HT1080 (cell line): ENCODE measurements around the gene TBCCD1. TPM values are rescaled to one million over a fixed set of nuclear protein-coding genes. Genes with fewer than 3 reads are reported as not detected.
"Not testable (repeated sequence)": the region's sequence is repeated elsewhere in the genome, so short reads cannot be mapped to it uniquely, and the experiment has no call there.

Experiments
- DNase-seq: peaks from one replicate; pipeline ENCODE4 v3.0.0-alpha.2; 2015; ENCODE audit warnings: low read depth
- total RNA-seq: library from RNA; depleted of rRNA; stranded (reverse); fragments of >200 nt; shearing (Covaris generic); gene quantifications from 2 replicates; pipeline ENCODE4 v1.2.3, GENCODE V29; 2014

Gene TBCCD1
- total RNA-seq, 1 experiment from 2014 or later: 28.3 TPM

- DNase-seq: no peak
Observed at GRCh38 chr3:186552408-186553031, 14.6 kb downstream of the TBCCD1 start.

GRCh38 chr3:186551387-186551786, 15.8 kb downstream of the TBCCD1 start:
- DNase-seq: peak; percentile 30

DNA sequence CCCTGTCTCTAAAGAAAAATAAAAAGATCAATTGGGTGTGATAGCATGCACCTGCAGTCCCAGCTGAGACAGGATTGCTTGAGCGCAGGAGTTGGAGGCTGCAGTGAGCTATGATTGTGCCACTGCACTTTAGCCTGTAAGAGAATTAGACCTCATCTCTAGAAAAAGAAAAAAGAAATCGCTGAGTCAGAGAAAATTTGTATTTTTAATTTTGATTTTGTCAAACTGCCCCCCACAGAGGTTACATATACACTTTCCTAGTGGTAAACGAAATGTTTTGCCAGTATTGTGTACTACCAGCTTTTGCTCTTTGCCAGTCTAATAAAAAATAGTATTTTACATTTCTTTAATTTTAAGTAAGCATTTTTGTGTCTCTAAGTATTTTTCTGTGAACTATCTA, 17.6 kb downstream of the TBCCD1 start:
- DNase-seq: no peak

- DNase-seq: no peak
Observed at GRCh38 chr3:186544281-186544680, 22.9 kb downstream of the TBCCD1 start, which contains the start of gene CRYGS. TSS of gene CRYGS (minus strand) at chr3:186544380. CDS start at chr3:186544326, 54 bp downstream.

DNA sequence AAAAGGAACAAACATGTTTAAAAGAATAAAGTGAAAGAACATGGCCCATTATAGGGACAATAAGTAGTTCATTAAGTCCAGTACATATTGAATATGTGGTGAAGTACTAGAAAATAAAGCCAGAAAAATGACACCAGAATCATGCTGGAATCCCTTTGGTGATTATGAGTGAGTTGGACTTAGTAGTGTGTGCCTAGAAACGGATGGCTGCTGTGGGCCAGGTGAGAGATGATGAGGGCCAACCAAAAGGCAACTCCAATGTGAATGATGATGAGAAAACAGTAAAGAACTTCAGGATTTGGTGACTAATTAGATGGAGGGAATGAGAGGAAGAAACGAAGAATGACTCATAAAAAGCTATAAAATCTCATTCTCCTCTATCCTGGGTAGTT, 26.3 kb downstream of the TBCCD1 start:
- DNase-seq: peak; percentile 76

GRCh38 chr3:186540221-186540834, 26.8 kb downstream of the TBCCD1 start:
- DNase-seq: peak; percentile 86

GRCh38 chr3:186538779-186539178, 28.4 kb downstream of the TBCCD1 start:
- DNase-seq: no peak

DNA sequence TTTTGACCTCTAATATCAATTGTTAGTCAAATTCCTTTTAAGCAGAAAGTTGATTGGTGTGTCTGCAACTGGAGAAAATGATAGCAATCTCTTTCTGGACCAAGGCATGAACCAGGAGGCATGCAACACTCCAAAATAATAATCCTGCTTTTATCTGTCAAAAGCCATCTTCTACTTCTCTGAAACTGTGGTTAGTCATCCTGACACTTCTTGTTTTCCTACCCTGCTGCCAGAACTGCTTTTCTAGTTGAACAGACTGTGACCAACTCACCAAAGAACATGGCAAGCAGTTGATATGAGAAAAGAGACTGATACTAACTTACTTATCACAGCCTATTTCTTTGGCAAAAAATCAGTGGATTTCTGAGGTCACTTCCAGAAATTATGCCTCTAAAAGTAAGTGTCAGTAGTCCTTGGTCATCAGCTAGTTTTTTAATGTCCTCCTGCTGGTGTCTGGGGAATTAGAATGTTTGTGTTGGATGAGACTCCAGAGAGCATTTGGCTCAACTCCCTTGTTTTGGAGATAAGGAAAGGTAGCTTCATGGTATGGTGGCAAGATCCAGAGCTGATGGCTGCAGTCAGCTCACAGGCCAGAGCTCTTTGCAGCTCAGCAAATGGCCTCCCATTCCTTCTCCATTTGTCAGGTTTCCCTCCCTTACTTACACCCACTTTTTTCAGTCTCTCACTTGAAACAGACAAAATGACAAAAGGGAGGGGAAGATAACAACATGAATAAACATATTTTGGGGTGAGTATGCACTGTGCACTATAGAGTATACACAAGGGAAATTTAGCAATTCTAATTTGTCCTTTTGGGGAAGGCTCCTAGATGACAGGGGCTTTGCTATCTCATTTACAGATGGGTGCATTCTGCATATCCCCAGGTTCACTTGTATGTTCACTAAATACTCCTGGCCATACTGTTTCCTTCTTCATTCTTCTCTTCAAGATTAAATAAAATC, 30.0 kb downstream of the TBCCD1 start:
- DNase-seq: no peak

DNA sequence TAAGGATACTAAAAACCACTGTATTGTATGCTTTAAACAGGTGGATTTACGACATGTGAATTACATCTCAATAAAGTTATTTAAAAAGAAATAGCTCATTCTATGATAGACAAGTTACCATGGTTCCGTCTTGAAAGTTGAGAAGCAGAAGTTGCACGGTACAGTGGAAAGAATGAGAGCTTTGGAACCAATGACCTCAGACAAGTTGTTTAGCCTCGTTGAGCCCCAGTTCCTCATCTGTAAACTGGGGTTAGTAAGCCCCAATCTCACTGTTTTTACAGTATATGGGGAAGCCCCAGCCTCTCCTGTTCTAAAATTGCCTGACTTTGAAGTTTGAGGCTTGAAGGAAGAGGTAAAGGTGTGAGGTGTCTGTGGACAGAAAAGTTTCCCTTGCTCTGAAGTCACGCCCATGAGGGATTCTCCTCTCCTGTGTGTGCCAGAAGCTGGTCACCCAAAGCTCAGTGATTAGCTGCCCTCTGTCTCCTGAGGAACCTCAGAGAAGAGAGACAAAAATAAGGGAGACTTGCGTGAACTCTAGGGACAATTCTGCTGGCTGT, 32.9 kb downstream of the TBCCD1 start:
- DNase-seq: no peak

GRCh38 chr3:186532598-186533072, 34.5 kb downstream of the TBCCD1 start:
- DNase-seq: no peak

DNA sequence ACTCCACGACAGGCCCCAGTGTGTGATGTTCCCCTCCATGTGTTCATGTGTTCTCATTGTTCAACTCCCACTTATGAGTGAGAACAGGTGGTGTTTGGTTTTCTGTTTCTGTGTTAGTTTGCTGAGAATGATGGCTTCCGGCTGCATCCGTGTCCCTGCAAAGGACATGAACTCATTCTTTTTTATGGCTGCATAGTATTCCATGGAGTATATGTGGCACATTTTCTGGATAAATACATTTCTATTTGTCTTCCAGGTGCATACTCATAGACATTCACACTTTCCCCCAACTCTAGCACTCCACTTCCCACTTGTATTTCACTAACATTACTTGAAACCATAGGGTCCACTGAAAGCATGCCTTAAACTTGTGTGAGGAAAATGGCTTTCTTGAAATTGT, 35.4 kb downstream of the TBCCD1 start:
- DNase-seq: not testable (repeated sequence)

DNA sequence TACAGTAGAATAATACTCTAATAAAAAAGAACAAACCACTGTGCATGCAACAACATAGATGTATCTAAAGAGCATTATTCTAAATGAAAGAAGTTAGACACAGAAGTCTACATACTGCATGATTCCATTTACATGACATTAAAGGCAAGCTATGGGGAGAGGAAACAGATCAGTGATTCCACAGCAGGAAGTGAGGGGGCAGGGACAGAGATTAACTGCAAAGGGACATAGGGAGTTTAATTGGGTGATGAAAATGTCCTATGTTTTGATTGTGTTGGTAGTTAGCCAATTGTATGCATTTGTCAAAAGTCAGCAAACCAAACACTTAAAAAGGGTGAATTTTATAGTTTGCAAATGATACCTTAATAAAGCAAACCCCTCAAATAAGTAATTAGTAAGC, 36.7 kb downstream of the TBCCD1 start:
- no peak for DNase-seq

- DNase-seq: no peak
Observed at GRCh38 chr3:186529201-186529999, 37.7 kb downstream of the TBCCD1 start.

DNA sequence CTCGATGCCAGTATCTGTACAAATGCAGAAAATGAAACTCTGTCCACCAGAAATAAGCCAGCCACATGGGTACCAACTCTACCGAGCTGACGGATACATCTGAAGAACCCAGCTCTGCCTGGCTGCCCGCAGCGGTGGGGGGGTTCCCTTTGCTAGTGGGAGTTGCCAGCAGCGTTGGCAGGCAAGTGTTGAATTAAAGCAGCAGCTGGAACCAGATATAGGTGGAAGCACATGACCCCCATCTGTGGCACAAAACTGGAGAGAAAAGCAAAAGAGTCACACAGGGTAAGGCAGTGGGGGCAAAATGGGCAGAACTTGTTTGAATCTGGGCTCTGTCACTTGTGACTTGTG, 40.9 kb downstream of the TBCCD1 start:
- DNase-seq: no peak

- DNase-seq: no peak
Observed at GRCh38 chr3:186525369-186526255, 41.5 kb downstream of the TBCCD1 start.

GRCh38 chr3:186524616-186525015, 42.5 kb downstream of the TBCCD1 start:
- no peak for DNase-seq

GRCh38 chr3:186523434-186523833, 43.7 kb downstream of the TBCCD1 start:
- DNase-seq: no peak

DNA sequence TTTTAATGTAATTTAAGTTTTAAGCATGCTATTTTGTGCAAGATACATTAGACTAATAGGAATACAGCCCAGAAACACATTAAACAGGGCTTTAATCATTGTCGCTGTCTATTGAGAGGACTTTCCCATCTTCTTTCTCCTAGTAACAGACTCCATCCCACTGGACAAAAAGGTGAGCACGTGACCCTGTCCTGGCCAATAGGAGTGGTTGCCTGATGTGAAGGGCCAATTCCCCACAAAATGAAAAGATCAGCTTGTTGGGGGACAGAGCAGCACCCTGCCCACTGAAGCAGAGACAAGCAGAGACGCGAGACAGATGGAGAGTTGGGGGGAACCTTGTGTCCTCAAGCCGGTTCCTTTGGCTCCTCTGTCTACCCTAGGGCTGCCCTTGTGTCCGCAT, 44.1 kb downstream of the TBCCD1 start:
- DNase-seq: no peak

GRCh38 chr3:186520957-186521842, 45.9 kb downstream of the TBCCD1 start:
- DNase-seq: no peak
